Midbrain (tissue), 1 donor: ENCODE data around the gene PPP4R2.
"Not testable (repeated sequence)": the region's sequence is repeated elsewhere in the genome, so short reads cannot be mapped to it uniquely, and the experiment has no call there.

Source experiments
- DNase-seq: peaks from one replicate; lab custom pipeline; 2025; lab: John Stamatoyannopoulos, UW

The PPP4R2 gene

DNA sequence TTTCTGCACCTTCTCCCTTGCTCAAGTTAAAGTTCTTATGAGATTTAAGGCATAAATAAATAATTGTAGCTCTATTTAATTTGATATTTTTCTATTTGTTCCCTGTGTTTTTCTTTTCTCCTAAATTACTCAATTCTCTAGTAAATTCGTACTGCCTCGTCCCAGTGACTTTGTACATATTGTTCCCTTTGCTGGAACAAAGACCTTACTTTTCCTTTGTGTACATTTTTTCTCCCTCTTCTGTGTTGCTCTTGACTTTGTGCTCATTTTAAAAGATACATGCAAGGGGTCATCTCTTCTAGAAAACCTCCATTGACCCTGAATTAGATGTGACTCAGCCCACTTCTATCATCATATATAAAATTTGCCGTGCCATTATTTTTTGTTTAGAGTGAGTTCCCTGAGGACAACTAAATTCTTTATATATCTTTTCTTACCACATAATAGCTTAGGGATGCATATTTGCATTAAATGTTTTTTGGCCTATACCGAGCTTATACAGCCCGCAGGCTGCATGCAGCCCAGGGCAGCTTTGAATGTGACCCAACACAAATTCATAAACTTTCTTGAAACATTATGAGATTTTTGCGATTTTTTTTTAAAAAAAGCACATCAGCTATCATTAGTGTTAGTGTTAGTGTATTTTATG, 29.6 kb downstream of the PPP4R2 start:
- peak; percentile 60 for DNase-seq

DNA sequence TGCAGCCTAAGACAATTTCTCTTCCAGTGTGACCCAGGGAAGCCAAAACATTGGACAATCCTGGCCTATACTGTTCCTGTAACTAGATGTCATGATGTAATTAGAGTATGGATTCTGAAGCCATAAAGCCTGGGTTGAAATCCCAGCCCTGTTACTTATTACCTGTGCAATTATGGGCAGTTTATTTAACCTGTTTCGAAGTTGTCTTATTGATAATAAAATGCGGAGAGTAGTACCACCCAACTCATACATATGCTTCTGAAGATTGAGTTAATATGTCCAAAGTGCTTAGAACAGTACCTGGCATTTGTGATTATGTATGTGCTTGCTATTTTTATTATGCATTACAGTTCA, 30.1 kb downstream of the PPP4R2 start:
- no peak for DNase-seq

DNA sequence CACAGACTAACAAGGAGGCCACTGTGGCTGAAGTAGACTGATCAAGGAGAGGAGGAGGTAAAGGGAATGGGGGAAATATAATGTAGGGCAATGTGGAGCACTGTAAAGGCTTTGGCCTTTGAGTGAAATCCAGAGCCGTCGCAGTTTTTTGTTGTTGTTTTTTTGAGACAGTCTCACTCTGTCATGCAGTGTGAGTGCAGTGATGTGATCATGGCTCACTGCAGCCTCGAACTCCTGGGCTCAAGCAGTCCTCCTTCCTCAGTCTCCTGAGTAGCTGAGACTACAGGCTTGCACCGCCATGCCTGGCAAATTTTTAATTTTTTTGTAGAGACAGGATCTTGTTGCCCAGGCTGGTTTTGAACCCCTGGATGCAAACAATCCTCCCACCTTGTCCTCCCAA, 32.2 kb downstream of the PPP4R2 start:
- no peak for DNase-seq

- DNase-seq: no peak
Observed at GRCh38 chr3:73029321-73029796, 32.7 kb downstream of the PPP4R2 start.

DNA sequence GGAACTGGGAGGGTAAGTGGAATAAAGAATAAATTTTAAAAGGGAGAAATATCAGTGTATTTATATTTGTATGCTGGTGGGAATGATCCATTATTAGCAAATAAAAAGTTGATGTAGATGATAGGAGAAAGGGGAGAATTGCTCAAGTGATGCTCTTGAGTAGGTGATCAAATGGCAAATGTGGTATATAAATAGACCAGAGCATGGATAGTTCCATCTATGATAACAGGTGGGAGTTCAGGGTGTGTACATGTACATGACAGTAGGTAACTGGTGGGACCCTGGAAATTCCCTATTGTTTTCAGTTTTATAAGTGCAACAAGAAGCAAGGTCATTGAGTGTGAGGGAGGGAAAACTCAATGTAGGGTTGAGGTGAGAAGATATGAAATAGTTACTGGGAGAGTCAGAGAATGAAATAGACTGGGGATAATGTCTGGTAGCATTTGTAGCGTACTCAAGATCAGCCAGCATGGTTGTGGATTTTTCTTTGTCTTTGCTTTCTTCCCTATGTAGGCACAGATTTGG, 33.5 kb downstream of the PPP4R2 start:
- DNase-seq: no peak

DNA sequence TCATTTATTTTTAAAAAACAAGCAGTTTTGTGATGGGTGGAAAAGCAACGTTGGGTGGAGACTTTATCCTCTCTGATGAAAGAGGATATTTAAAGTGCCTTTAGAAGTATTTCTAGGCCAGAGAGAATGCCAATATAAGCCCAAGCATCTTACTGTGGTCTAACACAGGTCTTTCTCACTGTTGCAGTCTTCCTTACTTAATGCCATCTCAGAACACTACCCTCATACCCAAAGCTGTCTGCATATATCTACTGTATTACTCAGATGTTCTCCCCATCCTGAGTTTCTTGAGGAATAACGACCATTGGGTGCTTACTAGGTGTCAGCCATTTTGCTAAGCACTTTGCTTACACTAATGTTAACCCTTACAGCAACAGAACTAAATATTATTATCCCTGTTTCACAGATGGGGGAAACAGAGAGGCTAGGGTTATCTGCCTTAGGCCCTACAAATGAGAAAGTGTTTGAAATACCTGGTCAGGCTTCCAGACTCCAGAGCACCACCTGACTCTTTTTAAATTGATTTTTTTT, 35.0 kb downstream of the PPP4R2 start:
- DNase-seq: no peak

GRCh38 chr3:73036694-73037591, 40.3 kb downstream of the PPP4R2 start:
- DNase-seq: no peak

DNA sequence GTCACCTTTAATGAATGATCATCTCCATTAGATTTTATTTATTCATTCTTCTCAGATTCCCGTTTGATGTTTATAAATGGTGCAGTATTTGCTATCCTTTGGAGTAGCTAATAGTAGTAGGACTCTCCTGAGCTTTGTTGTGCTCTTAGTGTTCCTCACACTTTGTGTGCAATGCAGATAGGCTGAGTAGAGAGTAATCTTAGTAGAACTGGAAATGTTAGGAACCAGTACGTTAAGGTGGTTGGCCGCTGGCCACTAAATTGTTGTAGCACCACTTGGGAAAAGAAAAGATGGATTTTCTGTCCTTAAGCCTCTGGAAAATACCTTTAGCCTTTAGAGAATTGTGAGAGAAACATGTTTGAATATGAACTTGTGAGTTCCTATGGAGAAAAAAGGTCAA, 44.9 kb downstream of the PPP4R2 start:
- DNase-seq: no peak

DNA sequence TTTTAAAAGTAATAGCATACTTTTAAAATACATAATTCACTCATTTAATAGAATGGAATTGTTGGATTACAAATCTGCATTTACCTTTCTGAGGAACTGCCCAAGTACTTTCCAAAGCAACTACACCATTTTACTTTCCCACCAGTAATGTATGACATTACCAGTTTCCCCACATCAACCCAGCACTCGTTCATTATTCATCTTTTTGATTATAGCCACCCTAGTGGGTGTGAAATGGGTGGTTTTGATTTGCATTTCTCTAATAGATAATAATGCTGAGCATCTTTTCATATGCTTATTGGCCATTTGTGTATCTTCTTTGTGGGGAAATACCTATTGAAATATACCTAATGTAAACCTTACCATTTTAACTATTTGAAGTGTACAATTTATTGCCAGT, 46.8 kb downstream of the PPP4R2 start:
- DNase-seq: no peak

- DNase-seq: no peak
Observed at GRCh38 chr3:73045391-73045790, 48.8 kb downstream of the PPP4R2 start.

- no peak for DNase-seq
Observed at GRCh38 chr3:73046195-73046594, 49.6 kb downstream of the PPP4R2 start.

- no peak for DNase-seq
Observed at GRCh38 chr3:73049319-73049718, 52.7 kb downstream of the PPP4R2 start.

DNA sequence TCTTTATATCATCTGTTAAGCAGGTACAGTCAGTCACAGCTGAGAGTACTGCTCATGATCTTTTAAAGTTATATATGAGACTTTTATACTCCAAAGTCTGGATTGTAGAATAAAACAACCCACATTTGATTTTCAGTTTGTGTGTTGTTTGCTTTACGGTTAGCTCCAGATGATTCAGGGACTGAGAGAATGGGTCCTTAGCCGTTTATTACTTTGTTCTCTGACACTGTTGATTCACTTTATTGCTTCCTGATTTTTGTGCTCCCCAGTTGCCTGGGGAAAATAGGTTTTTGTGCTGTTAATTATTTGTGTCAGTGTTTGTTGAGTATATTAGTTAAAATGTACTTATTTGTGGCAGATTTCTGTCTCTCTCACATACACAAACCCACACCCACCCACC, 56.2 kb downstream of the PPP4R2 start:
- no peak for DNase-seq

DNA sequence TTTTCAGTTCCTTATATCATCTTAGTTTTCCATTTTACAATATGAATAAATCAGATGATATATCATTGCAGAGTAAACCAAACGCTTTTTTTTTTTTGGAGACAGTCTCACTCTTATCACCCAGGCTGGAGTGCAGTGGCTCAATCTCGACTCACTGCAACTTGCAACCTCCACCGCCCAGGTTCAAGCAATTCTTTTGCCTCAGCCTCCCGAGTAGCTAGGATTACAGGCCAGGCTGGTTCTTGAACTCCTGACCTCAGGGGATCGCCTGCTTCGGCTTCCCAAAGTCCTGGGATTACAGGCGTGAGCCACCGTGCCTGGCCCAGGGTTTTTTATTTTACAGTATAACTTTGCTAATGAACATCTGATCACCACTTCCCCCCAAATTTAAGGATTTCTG, 59.0 kb downstream of the PPP4R2 start:
- DNase-seq: no peak

- peak; percentile 59 for DNase-seq
Observed at GRCh38 chr3:73056014-73056844, 59.6 kb downstream of the PPP4R2 start.

GRCh38 chr3:73056845-73057150, 60.2 kb downstream of the PPP4R2 start:
- DNase-seq: no peak

DNA sequence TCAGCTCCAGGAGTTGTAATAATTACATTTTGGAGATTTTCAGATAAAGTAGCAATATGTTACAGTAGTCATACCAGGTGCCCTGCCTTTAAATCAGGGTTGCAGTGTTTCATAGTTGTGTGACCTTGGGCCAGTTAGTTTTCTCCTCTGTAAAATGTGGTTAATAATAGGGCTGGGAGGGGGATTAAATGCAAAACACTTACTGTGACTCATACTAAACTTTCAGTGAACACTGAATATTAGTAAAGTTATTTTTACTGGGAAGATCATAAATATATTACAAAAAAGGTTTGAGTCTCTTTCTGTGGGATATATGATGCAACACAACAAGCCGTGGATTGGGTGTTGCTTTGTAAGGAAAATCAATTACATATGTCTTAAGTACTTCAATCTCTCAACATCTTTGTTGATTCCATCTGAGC, 63.7 kb downstream of the PPP4R2 start:
- DNase-seq: no peak

DNA sequence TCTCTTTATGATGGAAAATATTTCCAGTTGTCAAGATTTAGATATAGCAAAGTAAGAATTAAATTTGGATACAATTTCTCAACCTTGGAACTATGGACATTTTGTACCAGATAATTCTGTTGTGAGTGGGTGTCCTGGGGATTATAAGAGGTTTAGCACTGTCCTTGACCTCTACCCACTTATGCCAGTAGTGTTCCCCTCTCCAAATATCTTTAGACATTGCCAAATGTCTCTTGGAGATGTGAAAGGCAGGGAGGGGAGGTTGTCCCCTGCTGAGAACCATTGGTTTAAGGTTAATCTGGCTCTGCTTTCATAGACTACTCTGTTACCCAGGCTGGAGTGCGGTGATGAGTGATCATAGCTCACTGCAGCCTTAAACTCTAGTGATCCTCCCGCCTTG, 64.8 kb downstream of the PPP4R2 start, which contains the start of gene EBLN2:
Gene EBLN2, plus strand, starts transcription at position 244 of the 400 bp plus-strand sequence. CDS start 423 bp downstream, outside the sequence.
- DNase-seq: no peak

DNA sequence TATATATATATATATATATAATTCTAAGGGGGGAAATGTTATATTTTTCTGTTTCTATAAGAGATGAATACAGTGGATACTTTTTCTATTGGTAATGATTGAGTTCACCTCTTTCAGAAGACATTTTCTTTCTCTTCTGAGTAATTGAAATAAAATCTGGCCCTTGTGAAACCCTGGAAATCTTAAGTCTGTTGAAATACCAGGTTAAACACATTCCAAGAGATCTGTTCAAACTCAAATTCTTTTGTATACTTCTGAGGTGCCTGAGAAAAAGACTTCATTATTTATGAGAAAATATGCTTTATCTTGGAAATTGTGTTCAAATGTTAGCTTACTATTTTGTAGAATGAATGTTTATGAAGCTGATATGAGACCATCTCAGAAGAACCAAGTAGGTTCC, 69.6 kb downstream of the PPP4R2 start:
- not testable (repeated sequence) for DNase-seq

DNA sequence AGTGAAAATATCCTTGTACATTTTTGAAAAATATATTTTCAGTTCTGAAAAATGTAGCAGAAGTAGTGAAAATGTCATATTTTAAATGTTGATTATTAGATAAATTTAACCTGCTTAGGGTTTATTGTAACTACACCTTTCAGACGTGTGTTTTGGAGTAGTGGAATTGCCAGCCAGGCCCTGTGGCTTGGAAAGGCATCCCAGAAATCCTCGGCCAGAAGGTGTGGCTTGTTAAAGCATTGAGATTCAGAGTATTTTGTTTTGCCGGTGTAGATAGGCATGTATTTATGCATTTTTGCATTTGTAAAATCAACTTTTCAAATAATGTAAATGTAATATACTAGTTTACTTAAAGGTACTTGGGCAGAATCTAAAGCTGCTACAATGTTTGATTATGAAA, 71.8 kb downstream of the PPP4R2 start:
- no peak for DNase-seq

GRCh38 chr3:73069187-73069586, 72.6 kb downstream of the PPP4R2 start:
- DNase-seq: no peak
